ENCODE measurements around the gene CEP131.
"Not testable (repeated sequence)": the region's sequence is repeated elsewhere in the genome, so short reads cannot be mapped to it uniquely, and the experiment has no call there.

Gene CEP131

DNA sequence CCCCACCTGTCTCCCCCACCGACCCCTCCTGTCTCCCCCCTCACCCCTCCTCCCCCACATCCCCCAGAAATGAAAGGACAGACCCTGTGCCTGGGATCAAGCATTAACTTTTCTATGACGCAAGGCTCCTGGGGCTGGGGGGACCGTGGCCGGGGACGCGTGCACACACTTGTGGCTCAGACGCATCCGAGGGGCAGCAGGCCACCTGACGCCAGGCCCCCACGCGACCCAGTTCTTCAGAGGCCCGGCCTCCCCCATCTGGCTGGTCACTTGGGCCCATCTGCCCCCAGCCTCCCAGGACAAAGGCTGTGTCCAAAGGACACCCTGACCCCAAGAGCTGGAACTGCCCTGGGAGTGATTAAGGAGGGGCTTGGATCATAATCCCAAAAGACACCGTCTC lies 71.5 kb downstream of the CEP131 start:
- DNase-seq (ENCODE audit: low read depth in 3 of 3), result no peak

GRCh38 chr17:81150377-81151077 lies 72.2 kb downstream of the CEP131 start:
- no peak for DNase-seq (ENCODE audit: low read depth in 3 of 3)

GRCh38 chr17:81148986-81149533 lies 73.7 kb downstream of the CEP131 start:
- no peak for DNase-seq (ENCODE audit: low read depth in 3 of 3)

DNA sequence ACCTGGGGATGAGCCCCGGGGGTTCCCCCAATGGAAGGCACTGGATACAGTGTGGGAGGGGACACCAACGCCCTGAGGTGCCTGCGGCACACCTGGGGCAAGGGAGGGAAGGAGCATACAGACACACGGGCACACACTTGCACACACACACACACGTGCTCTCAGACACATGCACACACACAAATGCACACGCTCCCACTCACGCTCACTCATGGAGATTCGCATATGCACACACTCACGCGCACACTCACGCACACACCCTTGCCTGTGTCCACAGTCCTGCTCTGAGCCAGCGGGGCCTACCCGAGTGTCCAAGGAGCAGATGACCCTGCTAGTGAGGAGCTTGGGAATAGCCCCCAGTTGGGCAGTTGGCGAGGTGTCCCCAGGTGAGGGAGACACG lies 74.2 kb downstream of the CEP131 start:
- DNase-seq (ENCODE audit: low read depth in 3 of 3), result no peak

GRCh38 chr17:81147701-81148100 lies 75.1 kb downstream of the CEP131 start:
- no peak for DNase-seq (ENCODE audit: low read depth in 3 of 3)

DNA sequence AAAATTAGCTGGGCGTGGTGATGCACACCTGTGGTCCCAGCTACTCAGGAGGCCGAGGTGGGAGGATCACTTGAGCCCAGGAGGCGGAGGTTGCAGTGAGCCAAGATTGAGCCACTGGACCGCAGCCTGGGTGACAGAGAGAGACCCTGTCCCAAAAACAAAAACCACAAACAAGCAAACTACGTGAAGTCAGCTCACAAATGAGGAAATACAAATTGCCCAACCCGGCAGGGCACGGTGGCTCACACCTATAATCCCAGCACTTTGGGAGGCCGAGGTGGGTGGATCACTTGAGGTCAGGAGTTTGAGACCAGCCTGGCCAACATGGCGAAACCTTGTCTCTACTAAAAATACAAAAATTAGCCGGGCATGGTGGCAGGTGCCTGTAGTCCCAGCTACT lies 76.6 kb downstream of the CEP131 start:
- DNase-seq (ENCODE audit: low read depth in 3 of 3), result not testable (repeated sequence)

DNA sequence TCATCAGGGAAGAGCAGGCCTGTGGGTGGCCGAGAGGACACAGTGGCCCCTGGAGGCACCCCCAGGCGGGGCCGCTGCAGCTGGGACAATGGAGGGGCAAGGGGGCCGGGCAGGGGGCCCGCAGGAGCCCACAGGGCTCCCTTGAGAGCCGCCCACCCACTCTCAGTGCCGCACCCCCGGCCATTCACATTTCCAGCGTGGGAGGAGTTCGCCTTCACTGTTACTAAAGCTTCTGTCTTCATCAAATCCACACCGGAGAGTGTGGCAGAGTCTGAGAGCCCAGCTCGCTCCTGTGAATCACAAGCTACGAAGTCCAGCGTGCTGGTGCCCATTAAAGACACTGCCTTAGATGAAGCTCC lies 78.4 kb downstream of the CEP131 start:
- DNase-seq (ENCODE audit: low read depth in 3 of 3), result no peak

- no peak for DNase-seq (ENCODE audit: low read depth in 3 of 3)
Observed at GRCh38 chr17:81143717-81144422, 78.9 kb downstream of the CEP131 start.

GRCh38 chr17:81143200-81143527 lies 79.6 kb downstream of the CEP131 start:
- no peak for DNase-seq (ENCODE audit: low read depth in 3 of 3)

DNA sequence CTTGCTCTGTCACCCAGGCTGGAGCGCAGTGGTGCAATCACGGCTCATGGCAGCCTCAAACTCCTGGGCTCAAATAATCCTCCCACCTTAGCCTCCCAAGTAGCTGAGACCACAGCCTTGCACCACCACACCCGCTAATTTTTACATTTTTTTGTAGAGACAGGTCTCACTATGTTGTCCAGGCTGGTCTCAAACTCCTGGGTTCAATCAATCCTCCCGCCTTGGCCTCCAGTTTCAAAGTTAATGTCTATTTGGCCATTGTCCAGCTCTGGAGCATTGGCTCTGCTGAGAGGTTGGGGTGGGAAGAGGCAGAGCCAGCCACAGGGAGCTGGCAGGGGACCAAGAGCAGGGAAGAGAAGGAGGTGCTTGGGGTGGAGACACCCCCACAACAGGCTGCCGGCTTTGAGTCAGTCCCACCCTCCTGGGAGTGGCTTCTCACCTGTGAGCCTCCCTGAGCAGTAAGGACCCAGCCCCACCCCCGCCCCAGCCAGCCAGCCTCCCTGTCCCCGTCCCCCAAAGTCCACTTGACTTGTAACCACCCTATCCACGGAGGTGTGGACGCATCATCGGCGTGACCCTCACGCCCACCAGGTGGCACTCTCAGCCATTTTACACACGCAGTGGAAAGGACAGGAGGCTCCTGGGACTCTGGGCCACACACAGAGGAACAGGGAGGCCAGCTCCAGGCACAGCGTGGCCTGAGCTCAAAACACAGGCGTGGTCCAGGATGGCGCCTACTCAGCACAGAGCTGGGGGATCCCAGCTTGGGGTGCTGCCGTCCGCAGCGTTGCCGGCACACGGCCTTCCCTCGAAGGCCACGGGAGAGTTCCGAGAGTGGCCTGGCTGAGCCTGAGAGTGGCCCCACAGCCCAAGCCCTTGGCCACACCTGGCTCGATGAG lies 80.2 kb downstream of the CEP131 start:
- DNase-seq (ENCODE audit: low read depth in 3 of 3), result peak; percentile 28 to 46 (median 37)

GRCh38 chr17:81140695-81141094 lies 82.1 kb downstream of the CEP131 start:
- DNase-seq (ENCODE audit: low read depth in 3 of 3), result no peak

DNA sequence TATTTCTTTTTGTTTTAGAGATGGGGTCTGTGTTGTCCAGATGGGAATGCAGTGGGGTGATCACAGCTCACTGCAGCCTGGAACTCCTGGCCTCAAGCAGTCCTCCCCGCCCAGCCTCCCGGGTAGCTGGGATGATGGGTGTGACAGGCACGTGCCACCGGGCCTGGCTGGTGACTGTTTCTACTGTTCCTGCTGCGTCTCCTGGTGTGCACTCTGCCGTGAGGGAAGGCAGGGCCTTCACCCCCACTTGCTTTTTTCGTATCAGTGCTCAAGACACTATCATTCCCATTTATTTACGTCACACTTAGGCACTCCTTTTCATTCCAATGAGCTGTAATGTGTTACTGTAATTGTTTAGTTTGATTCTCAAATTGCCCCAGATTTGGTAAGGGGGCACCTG lies 82.7 kb downstream of the CEP131 start:
- no peak for DNase-seq (ENCODE audit: low read depth in 3 of 3)
